HepG2 (cell line): ENCODE measurements around the gene DPF1. TPM values are rescaled to one million over a fixed set of nuclear protein-coding genes. Genes with fewer than 3 reads are reported as not detected.

Source experiments
- ATAC-seq: fragments of 200-7000 bp; cut with Tn5 transposase; 3 replicates; pipeline ENCODE4 v1.9.1; 2020; ENCODE audit warnings: mild to moderate bottlenecking, moderate library complexity
- BruUV-seq: library from RNA; stranded (reverse); fragments of 400-500 nt; replicated peaks from 2 replicates; lab custom pipeline; 2021; lab: Mats Ljungman, UMichigan
- CTCF ChIA-PET: fragments of 300-600 bp; formaldehyde crosslinking; extraction: SDS; loops from one replicate; lab custom pipeline; 2021; ENCODE audit warnings: low total read pairs, inconsistent platforms, low intra/inter-chr PET ratio; lab: Yijun Ruan, JAX
- POLR2A ChIA-PET: fragments of 350-600 bp; sonication (Branson Sonifier 250); formaldehyde crosslinking; loops from one replicate; lab custom pipeline; 2020; ENCODE audit warnings: antibody characterized with exemption, inconsistent platforms; lab: Yijun Ruan, JAX
- DNase-seq: peaks from one replicate; pipeline ENCODE4 v3.0.0-alpha.2; 2015; ENCODE audit warnings: low spot score
- FAIRE-seq: peaks from 3 replicates; lab custom pipeline; 2011; peaks lifted over from hg19 to GRCh38; lab: Jason Lieb, UNC
- H2AFZ ChIP-seq: one replicate; pipeline ENCODE4 v1.6.1; 2011; ENCODE audit warnings: low read length, inconsistent platforms
- H3K27ac ChIP-seq: fragments of 300-600 bp; 3 replicates; pipeline ENCODE4 v1.8.0; 2011; ENCODE audit warnings: mixed run types, mild to moderate bottlenecking, mixed read lengths, low read length, inconsistent platforms; ENCODE audit not compliant: insufficient read depth; ENCODE audit errors: extremely low read length
- H3K27me3 ChIP-seq, 2 experiments: fragments of 200-600 bp in 1 of 2; 2 replicates in 1 of 2; 3 replicates in 1 of 2; pipeline versions ENCODE4 v1.6.0 to v1.8.0; 2011; ENCODE audit warnings: low read length in 2 of 2, mild to moderate bottlenecking in 2 of 2, moderate library complexity in 2 of 2, inconsistent platforms in 1 of 2; ENCODE audit not compliant: insufficient read depth in 2 of 2, control insufficient read depth in 1 of 2
- H3K36me3 ChIP-seq, 2 experiments: fragments of 200-600 bp in 1 of 2; replicated peaks in 1 of 2; 2 replicates in 1 of 2; 3 replicates in 1 of 2; pipeline versions ENCODE4 v1.5.1 to v1.8.0; 2011; ENCODE audit warnings: low read length in 2 of 2, inconsistent platforms in 1 of 2; ENCODE audit not compliant: insufficient read depth in 2 of 2, control insufficient read depth in 1 of 2
- H3K4me1 ChIP-seq: 2 replicates; pipeline ENCODE4 v1.5.1; 2012; ENCODE audit warnings: low read length, inconsistent platforms; ENCODE audit not compliant: insufficient read depth
- H3K4me2 ChIP-seq: 2 replicates; pipeline ENCODE4 v1.6.0; 2011; ENCODE audit warnings: low read depth, low read length, inconsistent platforms
- H3K4me3 ChIP-seq, 3 experiments: fragments of 200-600 bp in 1 of 3; sonication (generic), shearing (Covaris generic) in 1 of 3; replicated peaks in 1 of 3; 2 replicates each; pipeline ENCODE4 v1.5.1; 2011 to 2016; ENCODE audit warnings: low read length in 3 of 3, inconsistent platforms in 2 of 3, low read depth in 2 of 3, mild to moderate bottlenecking in 2 of 3, control low read depth in 1 of 3, mixed read lengths in 1 of 3; ENCODE audit not compliant: insufficient read depth in 1 of 3
- H3K79me2 ChIP-seq: one replicate; pipeline ENCODE4 v1.6.1; 2011; ENCODE audit warnings: low read length, inconsistent platforms; ENCODE audit not compliant: insufficient read depth
- H3K9ac ChIP-seq: 2 replicates; pipeline ENCODE4 v1.6.0; 2011; ENCODE audit warnings: mild to moderate bottlenecking, low read depth, low read length, inconsistent platforms; ENCODE audit not compliant: insufficient read depth
- H3K9me3 ChIP-seq: 2 replicates; pipeline ENCODE4 v1.5.1; 2012; ENCODE audit warnings: mild to moderate bottlenecking, low read length
- H4K20me1 ChIP-seq: 2 replicates; pipeline ENCODE4 v1.6.0; 2011; ENCODE audit warnings: inconsistent platforms, mild to moderate bottlenecking, low read length, moderate library complexity; ENCODE audit not compliant: insufficient read depth
- BCL6 ChIP-seq: IDR thresholded peaks from 2 replicates; pipeline ENCODE4 v1.6.1; 2016; ENCODE audit warnings: missing genetic modification reagents, missing compliant biosample characterization
- E2F1 ChIP-seq: sonication (generic); formaldehyde crosslinking; IDR thresholded peaks from 2 replicates; pipeline ENCODE4 v1.5.0; 2020; ENCODE audit warnings: missing genetic modification reagents
- GATAD2A ChIP-seq: IDR thresholded peaks from 2 replicates; pipeline ENCODE4 v1.6.1; 2016
- HOXA3 ChIP-seq: sonication (generic); formaldehyde crosslinking; IDR thresholded peaks from 2 replicates; pipeline ENCODE4 v1.5.0; 2020; ENCODE audit warnings: missing genetic modification reagents
- JARID2 ChIP-seq: sonication (generic); formaldehyde crosslinking; IDR thresholded peaks from 2 replicates; pipeline ENCODE4 v1.8.1; 2023; ENCODE audit warnings: missing genetic modification reagents, inconsistent platforms; ENCODE audit not compliant: insufficient replicate concordance
- KAT2B ChIP-seq: fragments of 150-350 bp; IDR thresholded peaks from 2 replicates; pipeline ENCODE4 v1.6.1; 2014; ENCODE audit warnings: low read depth, low read length, borderline replicate concordance
- KLF15 ChIP-seq: sonication (generic); formaldehyde crosslinking; IDR thresholded peaks from 2 replicates; pipeline ENCODE4 v1.8.1; 2023; ENCODE audit warnings: borderline replicate concordance, mild to moderate bottlenecking, inconsistent platforms, missing genetic modification reagents, mixed read lengths
- KLF9 ChIP-seq: IDR thresholded peaks from 2 replicates; pipeline ENCODE4 v1.6.1; 2016; ENCODE audit warnings: low read depth
- MTF2 ChIP-seq: sonication (generic); formaldehyde crosslinking; IDR thresholded peaks from 2 replicates; pipeline ENCODE4 v1.5.0; 2020; ENCODE audit warnings: missing genetic modification reagents, borderline replicate concordance
- RXRB ChIP-seq: IDR thresholded peaks from 2 replicates; pipeline ENCODE4 v1.6.1; 2016; ENCODE audit warnings: borderline replicate concordance, missing genetic modification reagents, missing compliant biosample characterization
- SIN3B ChIP-seq: fragments of 150-350 bp; IDR thresholded peaks from 2 replicates; pipeline ENCODE4 v1.6.1; 2014; ENCODE audit warnings: low read length
- SKI ChIP-seq: fragments of 450-650 bp; IDR thresholded peaks from one replicate; pipeline ENCODE4 v1.6.1; 2018; ENCODE audit warnings: mild to moderate bottlenecking; ENCODE audit not compliant: partially characterized antibody
- SMARCE1 ChIP-seq: fragments of 450-650 bp; IDR thresholded peaks from 2 replicates; pipeline ENCODE4 v1.6.1; 2017; ENCODE audit warnings: borderline replicate concordance
- ZFP90 ChIP-seq: sonication (generic); formaldehyde crosslinking; IDR thresholded peaks from 2 replicates; pipeline ENCODE4 v1.8.0; 2022; ENCODE audit warnings: missing genetic modification reagents, mild to moderate bottlenecking, inconsistent platforms, borderline replicate concordance
- ZFYVE20 ChIP-seq: sonication (generic); formaldehyde crosslinking; IDR thresholded peaks from 2 replicates; pipeline ENCODE4 v1.8.0; 2023; ENCODE audit warnings: low read depth, mild to moderate bottlenecking, moderate library complexity, missing genetic modification reagents, borderline replicate concordance
- ZIK1 ChIP-seq: sonication (generic); formaldehyde crosslinking; IDR thresholded peaks from 2 replicates; pipeline ENCODE4 v1.5.0; 2020; ENCODE audit warnings: mild to moderate bottlenecking, low read depth, missing genetic modification reagents, borderline replicate concordance
- ZNF510 ChIP-seq: sonication (generic); formaldehyde crosslinking; IDR thresholded peaks from 2 replicates; pipeline ENCODE4 v1.4.0; 2020; ENCODE audit warnings: low read depth, mild to moderate bottlenecking, missing genetic modification reagents
- ZNF563 ChIP-seq: sonication (generic); formaldehyde crosslinking; IDR thresholded peaks from 2 replicates; pipeline ENCODE4 v1.8.0; 2022; ENCODE audit warnings: mild to moderate bottlenecking, moderate library complexity, missing genetic modification reagents
- ZNF580 ChIP-seq: IDR thresholded peaks from 2 replicates; pipeline ENCODE4 v1.6.1; 2016; ENCODE audit warnings: low read depth, borderline replicate concordance
- ZNF713 ChIP-seq: sonication (generic); formaldehyde crosslinking; IDR thresholded peaks from 2 replicates; pipeline ENCODE4 v1.4.0; 2020; ENCODE audit warnings: mild to moderate bottlenecking, missing genetic modification reagents
- WGBS: methylation state at CpG from one replicate; pipeline ENCODE4 v1.1.6; 2017; ENCODE audit warnings: low lambda C conversion rate; 5-methylcytosine and 5-hydroxymethylcytosine counted together
- in situ Hi-C: cut with HindIII; loops from 2 replicates; pipeline ENCODE4 v1.10.0; 2017; ENCODE audit warnings: low pct_unique_long_range_greater_than_20kb; ENCODE audit not compliant: extremely low pct_ligation_motif_present
- intact Hi-C: fragments of 100-400 bp; cut with micrococcal nuclease; formaldehyde crosslinking; loops from one replicate; pipeline ENCODE4 v1.10.0; 2022; ENCODE audit not compliant: unreplicated experiment
- polyA plus RNA-seq, 8 experiments: library from polyadenylated mRNA; depleted of rRNA in 3 of 8; stranded (reverse) in 7 of 8; unstranded in 1 of 8; fragments of >200 nt; fragmentation: Illumina TruSeq in 4 of 8; extraction: Trizol in 4 of 8; gene quantifications; 2 replicates each; pipeline versions ENCODE4 v1.2.1 to v1.2.3, GENCODE V29; 2011 to 2016; ENCODE audit warnings: low read depth in 4 of 8, missing spikeins in 1 of 8, mixed read lengths in 1 of 8; ENCODE audit not compliant: insufficient read depth in 1 of 8
- total RNA-seq, 5 experiments: library from RNA; depleted of rRNA; stranded (reverse); fragments of >200 nt; fragmentation: Illumina TruSeq; extraction: Trizol; gene quantifications; 2 replicates each; pipeline ENCODE4 v1.2.3, GENCODE V29; 2016; ENCODE audit warnings: low read depth in 1 of 5

The DPF1 gene
- total and polyA plus RNA-seq, 2 of the 13 experiments (the other 11 are each of a cell fraction or from before 2014, with no cell fraction given), result 1.0 to 3.2 TPM

DNA sequence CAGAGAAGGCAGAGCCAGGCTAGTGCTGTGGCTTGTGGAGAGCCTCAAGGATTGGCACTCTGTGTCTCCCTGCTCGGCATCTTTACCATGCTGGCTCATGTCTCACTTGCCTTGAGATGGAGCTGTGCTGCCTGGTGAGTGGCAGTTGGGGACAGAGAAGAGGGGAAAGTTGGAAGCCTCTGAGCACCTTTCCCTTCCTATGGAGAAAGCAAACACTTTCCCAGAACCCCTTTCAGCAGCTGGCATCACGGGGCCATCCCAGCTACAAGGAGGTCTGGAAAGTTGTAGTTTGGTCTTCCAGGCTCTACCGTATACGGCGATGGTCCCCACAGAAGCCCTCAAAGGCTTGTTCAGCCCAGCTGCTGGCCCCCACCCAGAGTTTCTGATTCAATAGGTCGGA, 58.7 kb downstream of the DPF1 start:
- Histone ChIP-seq H4K20me1 (no peaks in the 10 kb centered on the region), H3K27ac (no peak overlapping the region), H3K9ac (no peak overlapping the region), H3K27me3 (no peaks in the 10 kb centered on the region), H3K4me3 (no peak overlapping the region), H3K9me3 (peaks cover 9% of the 10 kb centered on the region; the same call in 1 of the 2 replicates), H3K79me2 (no peaks in the 10 kb centered on the region), H2AFZ (no peak overlapping the region), H3K36me3 (peaks cover 10 to 37% of the 10 kb centered on the region in 2 experiments; a peak in 4 of 5 replicates), H3K4me1 (no peaks in the 10 kb centered on the region), H3K4me2 (no peak overlapping the region)
- WGBS, result 95% methylated on average over 6 of the region's 6 CpGs
- intact Hi-C loops, result no loop called here
- in situ Hi-C loops, result no loop called here
- no peak for TF ChIP-seq BCL6 (CRISPR knock-in tag)
- no peak for TF ChIP-seq E2F1 (CRISPR knock-in tag)
- TF ChIP-seq SIN3B, result no peak
- no peak for TF ChIP-seq HOXA3 (CRISPR knock-in tag)
- TF ChIP-seq MTF2, result no peak
- no peak for TF ChIP-seq SMARCE1
- CTCF ChIA-PET, result no interaction called here
- BruUV-seq, result no TSS peak
- no peak for FAIRE-seq
- ATAC-seq, result no peak
- POLR2A ChIA-PET, result no interaction called here
- DNase-seq, result no peak

DNA sequence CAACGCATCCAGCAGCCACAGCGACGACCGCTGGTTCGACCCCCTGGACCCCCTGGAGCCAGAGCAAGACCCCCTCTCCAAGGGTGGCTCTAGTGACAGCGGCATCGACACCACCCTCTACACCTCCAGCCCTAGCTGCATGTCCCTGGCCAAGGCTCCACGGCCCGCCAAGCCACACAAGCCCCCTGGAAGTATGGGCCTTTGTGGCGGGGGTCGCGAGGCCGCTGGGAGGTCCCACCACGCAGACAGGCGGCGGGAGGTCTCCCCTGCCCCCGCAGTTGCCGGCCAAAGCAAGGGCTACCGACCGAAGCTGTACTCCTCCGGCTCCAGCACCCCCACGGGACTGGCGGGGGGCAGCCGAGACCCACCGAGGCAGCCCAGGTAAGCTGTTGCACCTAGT, 59.5 kb downstream of the DPF1 start:
- ChIA-PET CTCF (no interaction called here), POLR2A (no interaction called here)
- no peak overlapping the region for H3K9ac ChIP-seq
- WGBS, result 100% methylated on average over 14 of the region's 25 CpGs
- H3K4me3 ChIP-seq, result no peak overlapping the region
- peaks cover 9% of the 10 kb centered on the region; the same call in 1 of the 2 replicates for H3K9me3 ChIP-seq
- no TSS peak for BruUV-seq
- ATAC-seq (no peak), DNase-seq (no peak), FAIRE-seq (no peak)
- no peak overlapping the region for H3K4me2 ChIP-seq
- peaks cover 10 to 37% of the 10 kb centered on the region in 2 experiments; a peak in 4 of 5 replicates for H3K36me3 ChIP-seq
- no peak overlapping the region for H3K27ac ChIP-seq
- H3K4me1 ChIP-seq, result no peaks in the 10 kb centered on the region
- in situ Hi-C loops (no loop called here), intact Hi-C loops (no loop called here)
- H4K20me1 ChIP-seq, result no peaks in the 10 kb centered on the region
- H2AFZ ChIP-seq, result no peak overlapping the region
- H3K79me2 ChIP-seq, result no peaks in the 10 kb centered on the region
- H3K27me3 ChIP-seq, result no peaks in the 10 kb centered on the region
- no peak for TF ChIP-seq KLF15 (CRISPR knock-in tag)
- TF ChIP-seq KLF9 (CRISPR knock-in tag), result no peak
- TF ChIP-seq KAT2B, result no peak
- no peak for TF ChIP-seq ZNF713 (CRISPR knock-in tag)
- TF ChIP-seq ZFYVE20, result no peak
- no peak for TF ChIP-seq ZNF580
- no peak for TF ChIP-seq JARID2 (CRISPR knock-in tag)
- TF ChIP-seq ZNF563 (CRISPR knock-in tag), result no peak
- no peak for TF ChIP-seq SKI
- TF ChIP-seq RXRB (CRISPR knock-in tag), result no peak
- TF ChIP-seq ZNF510 (CRISPR knock-in tag), result no peak
- no peak for TF ChIP-seq ZFP90
- no peak for TF ChIP-seq GATAD2A (CRISPR knock-in tag)
- no peak for TF ChIP-seq ZIK1 (CRISPR knock-in tag)
- TF ChIP-seq SIN3B, result no peak
